Measurements from ENCODE around the gene DLG2.

DLG2 gene

GRCh38 chr11:83709434-83709833 lies 1917.7 kb downstream of the DLG2 start:
- no peaks in the 10 kb centered on the region for H3K27me3 ChIP-seq (ENCODE audit: control insufficient read depth, insufficient read depth, low read length)
- no peak overlapping the region for H3K4me3 ChIP-seq (ENCODE audit: low read depth, low read length)
- no peak overlapping the region for H3K27ac ChIP-seq (ENCODE audit: low read depth, low read length)
- no peaks in the 10 kb centered on the region for H3K4me1 ChIP-seq (ENCODE audit: control insufficient read depth, insufficient read depth, low read length)
- H3K36me3 ChIP-seq (ENCODE audit: control insufficient read depth, insufficient read depth, low read length): no peaks in the 10 kb centered on the region
- no peaks in the 10 kb centered on the region for H3K9me3 ChIP-seq (ENCODE audit: control insufficient read depth, insufficient read depth, low read depth, low read length)
- no peak overlapping the region for H3K9ac ChIP-seq (ENCODE audit: low read length)

GRCh38 chr11:83706566-83706965 lies 1920.6 kb downstream of the DLG2 start:
- Histone ChIP-seq H3K27ac (ENCODE audit: low read depth, low read length) (no peak overlapping the region), H3K4me1 (ENCODE audit: control insufficient read depth, insufficient read depth, low read length) (no peaks in the 10 kb centered on the region), H3K9me3 (ENCODE audit: control insufficient read depth, insufficient read depth, low read depth, low read length) (no peaks in the 10 kb centered on the region), H3K4me3 (ENCODE audit: low read depth, low read length) (no peak overlapping the region), H3K9ac (ENCODE audit: low read length) (no peak overlapping the region), H3K36me3 (ENCODE audit: control insufficient read depth, insufficient read depth, low read length) (no peaks in the 10 kb centered on the region), H3K27me3 (ENCODE audit: control insufficient read depth, insufficient read depth, low read length) (no peaks in the 10 kb centered on the region)

GRCh38 chr11:83702796-83703195 lies 1924.3 kb downstream of the DLG2 start:
- H3K4me1 ChIP-seq (ENCODE audit: control insufficient read depth, insufficient read depth, low read length): no peaks in the 10 kb centered on the region
- no peaks in the 10 kb centered on the region for H3K36me3 ChIP-seq (ENCODE audit: control insufficient read depth, insufficient read depth, low read length)
- no peak overlapping the region for H3K4me3 ChIP-seq (ENCODE audit: low read depth, low read length)
- H3K9me3 ChIP-seq (ENCODE audit: control insufficient read depth, insufficient read depth, low read depth, low read length): no peaks in the 10 kb centered on the region
- no peaks in the 10 kb centered on the region for H3K27me3 ChIP-seq (ENCODE audit: control insufficient read depth, insufficient read depth, low read length)
- no peak overlapping the region for H3K27ac ChIP-seq (ENCODE audit: low read depth, low read length)
- no peak overlapping the region for H3K9ac ChIP-seq (ENCODE audit: low read length)

GRCh38 chr11:83697518-83697917 lies 1929.6 kb downstream of the DLG2 start:
- no peak overlapping the region for H3K27ac ChIP-seq (ENCODE audit: low read depth, low read length)
- peaks cover 17% of the 10 kb centered on the region for H3K4me1 ChIP-seq (ENCODE audit: control insufficient read depth, insufficient read depth, low read length)
- H3K4me3 ChIP-seq (ENCODE audit: low read depth, low read length): no peak overlapping the region
- H3K36me3 ChIP-seq (ENCODE audit: control insufficient read depth, insufficient read depth, low read length): no peaks in the 10 kb centered on the region
- H3K9me3 ChIP-seq (ENCODE audit: control insufficient read depth, insufficient read depth, low read depth, low read length): no peaks in the 10 kb centered on the region
- no peak overlapping the region for H3K9ac ChIP-seq (ENCODE audit: low read length)
- H3K27me3 ChIP-seq (ENCODE audit: control insufficient read depth, insufficient read depth, low read length): no peaks in the 10 kb centered on the region

GRCh38 chr11:83695046-83695445 lies 1932.1 kb downstream of the DLG2 start:
- H3K4me3 ChIP-seq (ENCODE audit: low read depth, low read length): no peak overlapping the region
- H3K4me1 ChIP-seq (ENCODE audit: control insufficient read depth, insufficient read depth, low read length): peaks cover 25% of the 10 kb centered on the region

GRCh38 chr11:83694191-83694910 lies 1932.8 kb downstream of the DLG2 start:
- H3K27me3 ChIP-seq (ENCODE audit: control insufficient read depth, insufficient read depth, low read length): no peaks in the 10 kb centered on the region
- H3K9ac ChIP-seq (ENCODE audit: low read length): no peak overlapping the region
- no peaks in the 10 kb centered on the region for H3K36me3 ChIP-seq (ENCODE audit: control insufficient read depth, insufficient read depth, low read length)

More at GRCh38 chr11:83695046-83695445, 1932.1 kb downstream of the DLG2 start:
- Histone ChIP-seq H3K9me3 (ENCODE audit: control insufficient read depth, insufficient read depth, low read depth, low read length) (no peaks in the 10 kb centered on the region), H3K36me3 (ENCODE audit: control insufficient read depth, insufficient read depth, low read length) (no peaks in the 10 kb centered on the region), H3K9ac (ENCODE audit: low read length) (no peak overlapping the region), H3K27me3 (ENCODE audit: control insufficient read depth, insufficient read depth, low read length) (no peaks in the 10 kb centered on the region), H3K27ac (ENCODE audit: low read depth, low read length) (no peak overlapping the region)

GRCh38 chr11:83693306-83693992 lies 1933.7 kb downstream of the DLG2 start:
- H3K27me3 ChIP-seq (ENCODE audit: control insufficient read depth, insufficient read depth, low read length): no peaks in the 10 kb centered on the region
- no peaks in the 10 kb centered on the region for H3K9me3 ChIP-seq (ENCODE audit: control insufficient read depth, insufficient read depth, low read depth, low read length)
- H3K4me3 ChIP-seq (ENCODE audit: low read depth, low read length): no peak overlapping the region; the same call in 1 of the 2 replicates
- no peak overlapping the region for H3K9ac ChIP-seq (ENCODE audit: low read length)
- H3K4me1 ChIP-seq (ENCODE audit: control insufficient read depth, insufficient read depth, low read length): peaks cover 25% of the 10 kb centered on the region
- no peak overlapping the region for H3K27ac ChIP-seq (ENCODE audit: low read depth, low read length)
- H3K36me3 ChIP-seq (ENCODE audit: control insufficient read depth, insufficient read depth, low read length): no peaks in the 10 kb centered on the region

More at GRCh38 chr11:83694191-83694910, 1932.8 kb downstream of the DLG2 start:
- H3K4me1 ChIP-seq (ENCODE audit: control insufficient read depth, insufficient read depth, low read length): peaks cover 25% of the 10 kb centered on the region
- no peak overlapping the region for H3K4me3 ChIP-seq (ENCODE audit: low read depth, low read length)
- H3K27ac ChIP-seq (ENCODE audit: low read depth, low read length): no peak overlapping the region
- H3K9me3 ChIP-seq (ENCODE audit: control insufficient read depth, insufficient read depth, low read depth, low read length): no peaks in the 10 kb centered on the region

GRCh38 chr11:83692675-83693074 lies 1934.5 kb downstream of the DLG2 start:
- Histone ChIP-seq H3K9ac (ENCODE audit: low read length) (no peak overlapping the region), H3K4me1 (ENCODE audit: control insufficient read depth, insufficient read depth, low read length) (peaks cover 25% of the 10 kb centered on the region), H3K9me3 (ENCODE audit: control insufficient read depth, insufficient read depth, low read depth, low read length) (no peaks in the 10 kb centered on the region), H3K27ac (ENCODE audit: low read depth, low read length) (no peak overlapping the region; the same call in 1 of the 2 replicates), H3K36me3 (ENCODE audit: control insufficient read depth, insufficient read depth, low read length) (no peaks in the 10 kb centered on the region), H3K4me3 (ENCODE audit: low read depth, low read length) (no peak overlapping the region), H3K27me3 (ENCODE audit: control insufficient read depth, insufficient read depth, low read length) (no peaks in the 10 kb centered on the region)

GRCh38 chr11:83691451-83691950 lies 1935.6 kb downstream of the DLG2 start:
- H3K4me1 ChIP-seq (ENCODE audit: control insufficient read depth, insufficient read depth, low read length): peaks cover 25% of the 10 kb centered on the region
- H3K27me3 ChIP-seq (ENCODE audit: control insufficient read depth, insufficient read depth, low read length): no peaks in the 10 kb centered on the region
- H3K4me3 ChIP-seq (ENCODE audit: low read depth, low read length): no peak overlapping the region
- H3K36me3 ChIP-seq (ENCODE audit: control insufficient read depth, insufficient read depth, low read length): no peaks in the 10 kb centered on the region
- H3K9me3 ChIP-seq (ENCODE audit: control insufficient read depth, insufficient read depth, low read depth, low read length): no peaks in the 10 kb centered on the region
- no peak overlapping the region for H3K27ac ChIP-seq (ENCODE audit: low read depth, low read length)
- no peak overlapping the region for H3K9ac ChIP-seq (ENCODE audit: low read length)

- no peak overlapping the region for H3K27ac ChIP-seq (ENCODE audit: low read depth, low read length)
- no peak overlapping the region for H3K4me3 ChIP-seq (ENCODE audit: low read depth, low read length)
- H3K9me3 ChIP-seq (ENCODE audit: control insufficient read depth, insufficient read depth, low read depth, low read length): no peaks in the 10 kb centered on the region
- no peak overlapping the region for H3K9ac ChIP-seq (ENCODE audit: low read length)
- no peaks in the 10 kb centered on the region for H3K36me3 ChIP-seq (ENCODE audit: control insufficient read depth, insufficient read depth, low read length)
- peaks cover 24% of the 10 kb centered on the region for H3K4me1 ChIP-seq (ENCODE audit: control insufficient read depth, insufficient read depth, low read length)
- H3K27me3 ChIP-seq (ENCODE audit: control insufficient read depth, insufficient read depth, low read length): no peaks in the 10 kb centered on the region
Observed at GRCh38 chr11:83689144-83689780, 1937.9 kb downstream of the DLG2 start.

- no peaks in the 10 kb centered on the region for H3K9me3 ChIP-seq (ENCODE audit: control insufficient read depth, insufficient read depth, low read depth, low read length)
- no peak overlapping the region for H3K27ac ChIP-seq (ENCODE audit: low read depth, low read length)
- no peak overlapping the region for H3K4me3 ChIP-seq (ENCODE audit: low read depth, low read length)
- peaks cover 21% of the 10 kb centered on the region for H3K4me1 ChIP-seq (ENCODE audit: control insufficient read depth, insufficient read depth, low read length)
- H3K36me3 ChIP-seq (ENCODE audit: control insufficient read depth, insufficient read depth, low read length): no peaks in the 10 kb centered on the region
- H3K9ac ChIP-seq (ENCODE audit: low read length): no peak overlapping the region
- no peaks in the 10 kb centered on the region for H3K27me3 ChIP-seq (ENCODE audit: control insufficient read depth, insufficient read depth, low read length)
Observed at GRCh38 chr11:83687787-83688186, 1939.4 kb downstream of the DLG2 start.

All from HUES6 (cell line).